ENCODE measurements around the gene AUTS2.

Gene AUTS2

GRCh38 chr7:70098133-70098561, 499.9 kb downstream of the AUTS2 start (continued):
- TF ChIP-seq ZNF561 (tag by site-specific recombination; IDR thresholded peaks at IDR 0.05; ENCODE audit: borderline replicate concordance) = peak; percentile 92
- TF ChIP-seq ZNF155 (tag by site-specific recombination; IDR thresholded peaks at IDR 0.05) = no peak
- TF ChIP-seq EGR2 (tag by site-specific recombination; IDR thresholded peaks at IDR 0.05; ENCODE audit: low read depth) = no peak
- no peak for TF ChIP-seq ZNF114 (tag by site-specific recombination; IDR thresholded peaks at IDR 0.05)
- TF ChIP-seq ZNF148 (tag by site-specific recombination; IDR thresholded peaks at IDR 0.05; ENCODE audit: borderline replicate concordance) = no peak
- TF ChIP-seq ZBTB44 (tag by site-specific recombination; IDR thresholded peaks at IDR 0.05) = peak; percentile 90
- no peak for TF ChIP-seq ZNF16 (tag by site-specific recombination; IDR thresholded peaks at IDR 0.05; ENCODE audit: low read depth)
- TF ChIP-seq KLF1 (tag by site-specific recombination; IDR thresholded peaks at IDR 0.05) = peak; percentile 63
- no peak for TF ChIP-seq ZBTB26 (tag by site-specific recombination; optimal IDR thresholded peaks at IDR 0.05)
- TF ChIP-seq ZNF341 (tag by site-specific recombination; IDR thresholded peaks at IDR 0.05; ENCODE audit: low read depth) = peak; percentile 60; the same call in 1 of the 2 replicates
- peak; percentile 92 for TF ChIP-seq BCL6B (tag by site-specific recombination; IDR thresholded peaks at IDR 0.05)
- no peak for TF ChIP-seq ZNF211 (tag by site-specific recombination; IDR thresholded peaks at IDR 0.05; ENCODE audit: low read depth)
- TF ChIP-seq ZNF416 (tag by site-specific recombination; IDR thresholded peaks at IDR 0.05) = no peak
- TF ChIP-seq YY1 (tag by site-specific recombination; IDR thresholded peaks at IDR 0.05) = 0 out of 2 replicates have a peak, but pooled peaks have one; percentile 37
- TF ChIP-seq SCRT2 (tag by site-specific recombination; IDR thresholded peaks at IDR 0.05) = peak; percentile 73
- TF ChIP-seq ZNF624 (tag by site-specific recombination; IDR thresholded peaks at IDR 0.05) = no peak
- TF ChIP-seq ZNF510 (tag by site-specific recombination; IDR thresholded peaks at IDR 0.05; ENCODE audit: insufficient replicate concordance) = no peak
- no peak for TF ChIP-seq PBX3 (CRISPR knock-in tag; IDR thresholded peaks at IDR 0.05)
- TF ChIP-seq ZNF629 (tag by site-specific recombination; IDR thresholded peaks at IDR 0.05) = peak; percentile 74
- TF ChIP-seq ZNF37A (tag by site-specific recombination; IDR thresholded peaks at IDR 0.05) = no peak
- TF ChIP-seq ZNF223 (tag by site-specific recombination; IDR thresholded peaks at IDR 0.05) = no peak
- peak; percentile 73; the same call in 1 of the 2 replicates for TF ChIP-seq ZNF449 (tag by site-specific recombination; IDR thresholded peaks at IDR 0.05)
- TF ChIP-seq OVOL3 (tag by site-specific recombination; IDR thresholded peaks at IDR 0.05) = peak; percentile 88
- no peak for TF ChIP-seq ZNF350 (tag by site-specific recombination; IDR thresholded peaks at IDR 0.05)
- peak; percentile 93 for TF ChIP-seq PRDM4 (tag by site-specific recombination; IDR thresholded peaks at IDR 0.05)
- peak; percentile 80 for TF ChIP-seq ZNF18 (tag by site-specific recombination; IDR thresholded peaks at IDR 0.05)
- peak; percentile 40; the same call in 1 of the 2 replicates for TF ChIP-seq KLF9 (tag by site-specific recombination; IDR thresholded peaks at IDR 0.05; ENCODE audit: low read depth)
